WTC11 (cell line): Measurements from ENCODE around the gene SEPSECS. TPM values are rescaled to one million over a fixed set of nuclear protein-coding genes. Genes with fewer than 3 reads are reported as not detected.

Experiments
- ATAC-seq: fragments of 200-7000 bp; cut with Tn5 transposase; 2 replicates; pipeline ENCODE4 v1.10.0; 2021; ENCODE audit warnings: mild to moderate bottlenecking, moderate library complexity
- CTCF ChIA-PET: fragments of 300-600 bp; sonication (Branson Sonifier 250); formaldehyde crosslinking; loops from one replicate; lab custom pipeline; 2021; ENCODE audit warnings: antibody characterized with exemption; lab: Charles Lee
- POLR2A ChIA-PET: fragments of 350-600 bp; sonication (Branson Sonifier 250); formaldehyde crosslinking; loops from one replicate; lab custom pipeline; 2021; ENCODE audit warnings: antibody characterized with exemption; lab: Charles Lee
- DNase-seq: peaks from one replicate; pipeline ENCODE4 v3.0.0; 2021; ENCODE audit warnings: low spot score
- H3K27ac Mint-ChIP-seq: 2 replicates; pipeline ENCODE4 v1.8.0; 2021; ENCODE audit warnings: mixed read lengths
- H3K27me3 Mint-ChIP-seq: 2 replicates; pipeline ENCODE4 v1.8.0; 2021; ENCODE audit warnings: low read depth, mild to moderate bottlenecking, moderate library complexity, mixed read lengths
- H3K36me3 Mint-ChIP-seq: 2 replicates; pipeline ENCODE4 v1.8.0; 2021; ENCODE audit warnings: mixed read lengths
- H3K4me1 Mint-ChIP-seq: 2 replicates; pipeline ENCODE4 v1.8.0; 2022; ENCODE audit warnings: mixed read lengths
- H3K4me3 Mint-ChIP-seq: 2 replicates; pipeline ENCODE4 v1.8.0; 2021; ENCODE audit warnings: mild to moderate bottlenecking, moderate library complexity, mixed read lengths
- H3K9me3 Mint-ChIP-seq: 2 replicates; pipeline ENCODE4 v1.8.0; 2021; ENCODE audit warnings: mixed read lengths
- CREB1 ChIP-seq: sonication (generic); formaldehyde crosslinking; IDR thresholded peaks from 2 replicates; pipeline ENCODE4 v1.8.0; 2023; ENCODE audit warnings: mild to moderate bottlenecking, missing genetic modification reagents
- CREM ChIP-seq: sonication (generic); formaldehyde crosslinking; IDR thresholded peaks from 2 replicates; pipeline ENCODE4 v1.8.1; 2022; ENCODE audit warnings: mild to moderate bottlenecking, missing genetic modification reagents, moderate library complexity
- FOXP1 ChIP-seq: sonication (generic); formaldehyde crosslinking; IDR thresholded peaks from 2 replicates; pipeline ENCODE4 v1.8.0; 2022; ENCODE audit warnings: missing genetic modification reagents, mild to moderate bottlenecking, moderate library complexity, borderline replicate concordance
- GTF2I ChIP-seq: fragments of 250-450 bp; sonication (Bioruptor Pico); conservative IDR thresholded peaks from 2 replicates; pipeline ENCODE4 v1.4.0; 2021; ENCODE audit warnings: mild to moderate bottlenecking
- KAT7 ChIP-seq: sonication (generic); formaldehyde crosslinking; IDR thresholded peaks from 2 replicates; pipeline ENCODE4 v1.8.1; 2023; ENCODE audit warnings: missing genetic modification reagents, mild to moderate bottlenecking, borderline replicate concordance
- NFYB ChIP-seq: sonication (generic); formaldehyde crosslinking; conservative IDR thresholded peaks from 2 replicates; pipeline ENCODE4 v1.8.0; 2022; ENCODE audit warnings: low read depth, missing genetic modification reagents
- NR1H2 ChIP-seq: sonication (generic); formaldehyde crosslinking; IDR thresholded peaks from 2 replicates; pipeline ENCODE4 v1.9.0; 2021; ENCODE audit warnings: mild to moderate bottlenecking, moderate library complexity, missing genetic modification reagents
- NR2C2 ChIP-seq: sonication (generic); formaldehyde crosslinking; IDR thresholded peaks from 2 replicates; pipeline ENCODE4 v1.8.0; 2022; ENCODE audit warnings: mild to moderate bottlenecking, missing genetic modification reagents
- PRRX2 ChIP-seq: fragments of 250-450 bp; sonication (Bioruptor Pico); IDR thresholded peaks from 2 replicates; pipeline ENCODE4 v1.8.0; 2021; ENCODE audit warnings: mild to moderate bottlenecking
- TCF7 ChIP-seq: sonication (generic); formaldehyde crosslinking; IDR thresholded peaks from 2 replicates; pipeline ENCODE4 v1.8.0; 2022; ENCODE audit warnings: mild to moderate bottlenecking, low read depth, missing genetic modification reagents, moderate library complexity
- ZNF671 ChIP-seq: fragments of 250-450 bp; sonication (Bioruptor Pico); IDR thresholded peaks from 2 replicates; pipeline ENCODE4 v1.8.0; 2021; ENCODE audit warnings: mild to moderate bottlenecking
- total RNA-seq: library from RNA; stranded (reverse); gene quantifications from 3 replicates; pipeline ENCODE4 v1.2.3, GENCODE V29; 2021
- TF ChIP-seq, protein P1 (sequence below): sonication (generic); formaldehyde crosslinking; IDR thresholded peaks from 2 replicates; pipeline ENCODE4 v1.8.1; 2023; ENCODE audit warnings: mild to moderate bottlenecking, missing genetic modification reagents
- TF ChIP-seq, protein P2 (sequence below): fragments of 250-450 bp; sonication (Bioruptor Pico); IDR thresholded peaks from 2 replicates; pipeline ENCODE4 v1.9.0; 2021; ENCODE audit warnings: mild to moderate bottlenecking, borderline replicate concordance
- TF ChIP-seq, protein P3 (sequence below): fragments of 250-450 bp; sonication (Bioruptor Pico); IDR thresholded peaks from 2 replicates; pipeline ENCODE4 v1.9.0; 2021; ENCODE audit warnings: mild to moderate bottlenecking
- TF ChIP-seq, protein P4 (sequence below): sonication (generic); formaldehyde crosslinking; IDR thresholded peaks from 2 replicates; pipeline ENCODE4 v1.8.0; 2023; ENCODE audit warnings: missing genetic modification reagents, mild to moderate bottlenecking, borderline replicate concordance
- TF ChIP-seq, protein P5 (sequence below): sonication (generic); formaldehyde crosslinking; IDR thresholded peaks from 2 replicates; pipeline ENCODE4 v1.8.0; 2022; ENCODE audit warnings: mild to moderate bottlenecking, missing genetic modification reagents
- TF ChIP-seq, protein P6 (sequence below): sonication (generic); formaldehyde crosslinking; IDR thresholded peaks from 2 replicates; pipeline ENCODE4 v1.8.1; 2023; ENCODE audit warnings: mild to moderate bottlenecking, missing genetic modification reagents, moderate library complexity

The SEPSECS gene
- total RNA-seq, 1 experiment from 2014 or later = 6.2 TPM

DNA sequence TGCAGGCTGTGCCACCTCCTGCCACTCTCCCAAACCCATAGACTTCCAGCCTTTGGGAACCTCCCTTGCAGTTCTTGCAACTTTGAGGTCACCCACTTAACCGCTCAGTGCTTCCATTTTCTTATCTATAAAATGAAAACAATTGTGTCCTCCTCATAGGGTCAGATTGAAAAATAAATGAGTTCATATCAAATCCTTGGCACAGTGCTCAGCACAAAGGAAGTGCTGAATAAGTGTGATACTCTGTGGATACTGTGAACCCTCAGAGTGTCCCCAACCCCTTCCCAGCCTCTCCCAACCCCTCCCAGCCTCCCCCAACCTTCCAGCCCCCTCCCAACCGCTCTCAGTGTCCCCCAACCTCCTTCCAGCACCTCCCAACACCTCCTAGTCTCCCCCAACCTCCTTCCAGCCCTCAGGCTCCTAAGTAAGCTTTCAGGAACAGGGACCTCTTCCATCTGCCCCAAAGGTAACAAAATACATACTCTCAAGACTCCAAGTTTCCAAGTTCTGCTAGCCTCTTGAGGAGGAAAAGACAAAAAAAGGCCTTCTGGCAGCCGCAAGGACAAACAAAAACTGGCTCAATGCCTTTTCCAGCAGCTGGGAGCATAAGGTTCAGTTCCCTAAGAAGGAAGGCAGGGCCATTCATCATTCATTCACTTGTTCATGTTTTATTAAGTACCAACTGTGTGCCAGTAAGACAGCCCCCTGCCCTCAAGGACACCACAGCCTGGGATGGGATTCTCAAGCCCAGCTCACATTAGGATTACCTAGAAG is 83.4 kb downstream of the SEPSECS start:
- TF ChIP-seq FOXP1 (CRISPR knock-in tag) (no peak), NFYB (no peak), NR2C2 (CRISPR knock-in tag) (no peak), KAT7 (CRISPR knock-in tag) (no peak), CREB1 (CRISPR knock-in tag) (no peak), CREM (CRISPR knock-in tag) (no peak), TCF7 (CRISPR knock-in tag) (no peak), GTF2I (CRISPR knock-in tag) (no peak), NR1H2 (CRISPR knock-in tag) (no peak), ZNF671 (CRISPR knock-in tag) (no peak), PRRX2 (no peak)
- TF ChIP-seq, protein P1, sequence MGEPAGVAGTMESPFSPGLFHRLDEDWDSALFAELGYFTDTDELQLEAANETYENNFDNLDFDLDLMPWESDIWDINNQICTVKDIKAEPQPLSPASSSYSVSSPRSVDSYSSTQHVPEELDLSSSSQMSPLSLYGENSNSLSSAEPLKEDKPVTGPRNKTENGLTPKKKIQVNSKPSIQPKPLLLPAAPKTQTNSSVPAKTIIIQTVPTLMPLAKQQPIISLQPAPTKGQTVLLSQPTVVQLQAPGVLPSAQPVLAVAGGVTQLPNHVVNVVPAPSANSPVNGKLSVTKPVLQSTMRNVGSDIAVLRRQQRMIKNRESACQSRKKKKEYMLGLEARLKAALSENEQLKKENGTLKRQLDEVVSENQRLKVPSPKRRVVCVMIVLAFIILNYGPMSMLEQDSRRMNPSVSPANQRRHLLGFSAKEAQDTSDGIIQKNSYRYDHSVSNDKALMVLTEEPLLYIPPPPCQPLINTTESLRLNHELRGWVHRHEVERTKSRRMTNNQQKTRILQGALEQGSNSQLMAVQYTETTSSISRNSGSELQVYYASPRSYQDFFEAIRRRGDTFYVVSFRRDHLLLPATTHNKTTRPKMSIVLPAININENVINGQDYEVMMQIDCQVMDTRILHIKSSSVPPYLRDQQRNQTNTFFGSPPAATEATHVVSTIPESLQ (CRISPR knock-in tag) = no peak
- TF ChIP-seq, protein P2, sequence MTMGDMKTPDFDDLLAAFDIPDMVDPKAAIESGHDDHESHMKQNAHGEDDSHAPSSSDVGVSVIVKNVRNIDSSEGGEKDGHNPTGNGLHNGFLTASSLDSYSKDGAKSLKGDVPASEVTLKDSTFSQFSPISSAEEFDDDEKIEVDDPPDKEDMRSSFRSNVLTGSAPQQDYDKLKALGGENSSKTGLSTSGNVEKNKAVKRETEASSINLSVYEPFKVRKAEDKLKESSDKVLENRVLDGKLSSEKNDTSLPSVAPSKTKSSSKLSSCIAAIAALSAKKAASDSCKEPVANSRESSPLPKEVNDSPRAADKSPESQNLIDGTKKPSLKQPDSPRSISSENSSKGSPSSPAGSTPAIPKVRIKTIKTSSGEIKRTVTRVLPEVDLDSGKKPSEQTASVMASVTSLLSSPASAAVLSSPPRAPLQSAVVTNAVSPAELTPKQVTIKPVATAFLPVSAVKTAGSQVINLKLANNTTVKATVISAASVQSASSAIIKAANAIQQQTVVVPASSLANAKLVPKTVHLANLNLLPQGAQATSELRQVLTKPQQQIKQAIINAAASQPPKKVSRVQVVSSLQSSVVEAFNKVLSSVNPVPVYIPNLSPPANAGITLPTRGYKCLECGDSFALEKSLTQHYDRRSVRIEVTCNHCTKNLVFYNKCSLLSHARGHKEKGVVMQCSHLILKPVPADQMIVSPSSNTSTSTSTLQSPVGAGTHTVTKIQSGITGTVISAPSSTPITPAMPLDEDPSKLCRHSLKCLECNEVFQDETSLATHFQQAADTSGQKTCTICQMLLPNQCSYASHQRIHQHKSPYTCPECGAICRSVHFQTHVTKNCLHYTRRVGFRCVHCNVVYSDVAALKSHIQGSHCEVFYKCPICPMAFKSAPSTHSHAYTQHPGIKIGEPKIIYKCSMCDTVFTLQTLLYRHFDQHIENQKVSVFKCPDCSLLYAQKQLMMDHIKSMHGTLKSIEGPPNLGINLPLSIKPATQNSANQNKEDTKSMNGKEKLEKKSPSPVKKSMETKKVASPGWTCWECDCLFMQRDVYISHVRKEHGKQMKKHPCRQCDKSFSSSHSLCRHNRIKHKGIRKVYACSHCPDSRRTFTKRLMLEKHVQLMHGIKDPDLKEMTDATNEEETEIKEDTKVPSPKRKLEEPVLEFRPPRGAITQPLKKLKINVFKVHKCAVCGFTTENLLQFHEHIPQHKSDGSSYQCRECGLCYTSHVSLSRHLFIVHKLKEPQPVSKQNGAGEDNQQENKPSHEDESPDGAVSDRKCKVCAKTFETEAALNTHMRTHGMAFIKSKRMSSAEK (CRISPR knock-in tag) = no peak
- TF ChIP-seq, protein P3, sequence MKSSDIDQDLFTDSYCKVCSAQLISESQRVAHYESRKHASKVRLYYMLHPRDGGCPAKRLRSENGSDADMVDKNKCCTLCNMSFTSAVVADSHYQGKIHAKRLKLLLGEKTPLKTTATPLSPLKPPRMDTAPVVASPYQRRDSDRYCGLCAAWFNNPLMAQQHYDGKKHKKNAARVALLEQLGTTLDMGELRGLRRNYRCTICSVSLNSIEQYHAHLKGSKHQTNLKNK (CRISPR knock-in tag) = no peak
- TF ChIP-seq, protein P4, sequence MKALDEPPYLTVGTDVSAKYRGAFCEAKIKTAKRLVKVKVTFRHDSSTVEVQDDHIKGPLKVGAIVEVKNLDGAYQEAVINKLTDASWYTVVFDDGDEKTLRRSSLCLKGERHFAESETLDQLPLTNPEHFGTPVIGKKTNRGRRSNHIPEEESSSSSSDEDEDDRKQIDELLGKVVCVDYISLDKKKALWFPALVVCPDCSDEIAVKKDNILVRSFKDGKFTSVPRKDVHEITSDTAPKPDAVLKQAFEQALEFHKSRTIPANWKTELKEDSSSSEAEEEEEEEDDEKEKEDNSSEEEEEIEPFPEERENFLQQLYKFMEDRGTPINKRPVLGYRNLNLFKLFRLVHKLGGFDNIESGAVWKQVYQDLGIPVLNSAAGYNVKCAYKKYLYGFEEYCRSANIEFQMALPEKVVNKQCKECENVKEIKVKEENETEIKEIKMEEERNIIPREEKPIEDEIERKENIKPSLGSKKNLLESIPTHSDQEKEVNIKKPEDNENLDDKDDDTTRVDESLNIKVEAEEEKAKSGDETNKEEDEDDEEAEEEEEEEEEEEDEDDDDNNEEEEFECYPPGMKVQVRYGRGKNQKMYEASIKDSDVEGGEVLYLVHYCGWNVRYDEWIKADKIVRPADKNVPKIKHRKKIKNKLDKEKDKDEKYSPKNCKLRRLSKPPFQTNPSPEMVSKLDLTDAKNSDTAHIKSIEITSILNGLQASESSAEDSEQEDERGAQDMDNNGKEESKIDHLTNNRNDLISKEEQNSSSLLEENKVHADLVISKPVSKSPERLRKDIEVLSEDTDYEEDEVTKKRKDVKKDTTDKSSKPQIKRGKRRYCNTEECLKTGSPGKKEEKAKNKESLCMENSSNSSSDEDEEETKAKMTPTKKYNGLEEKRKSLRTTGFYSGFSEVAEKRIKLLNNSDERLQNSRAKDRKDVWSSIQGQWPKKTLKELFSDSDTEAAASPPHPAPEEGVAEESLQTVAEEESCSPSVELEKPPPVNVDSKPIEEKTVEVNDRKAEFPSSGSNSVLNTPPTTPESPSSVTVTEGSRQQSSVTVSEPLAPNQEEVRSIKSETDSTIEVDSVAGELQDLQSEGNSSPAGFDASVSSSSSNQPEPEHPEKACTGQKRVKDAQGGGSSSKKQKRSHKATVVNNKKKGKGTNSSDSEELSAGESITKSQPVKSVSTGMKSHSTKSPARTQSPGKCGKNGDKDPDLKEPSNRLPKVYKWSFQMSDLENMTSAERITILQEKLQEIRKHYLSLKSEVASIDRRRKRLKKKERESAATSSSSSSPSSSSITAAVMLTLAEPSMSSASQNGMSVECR (CRISPR knock-in tag) = no peak
- TF ChIP-seq, protein P5, sequence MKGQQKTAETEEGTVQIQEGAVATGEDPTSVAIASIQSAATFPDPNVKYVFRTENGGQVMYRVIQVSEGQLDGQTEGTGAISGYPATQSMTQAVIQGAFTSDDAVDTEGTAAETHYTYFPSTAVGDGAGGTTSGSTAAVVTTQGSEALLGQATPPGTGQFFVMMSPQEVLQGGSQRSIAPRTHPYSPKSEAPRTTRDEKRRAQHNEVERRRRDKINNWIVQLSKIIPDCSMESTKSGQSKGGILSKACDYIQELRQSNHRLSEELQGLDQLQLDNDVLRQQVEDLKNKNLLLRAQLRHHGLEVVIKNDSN (CRISPR knock-in tag) = no peak
- TF ChIP-seq, protein P6, sequence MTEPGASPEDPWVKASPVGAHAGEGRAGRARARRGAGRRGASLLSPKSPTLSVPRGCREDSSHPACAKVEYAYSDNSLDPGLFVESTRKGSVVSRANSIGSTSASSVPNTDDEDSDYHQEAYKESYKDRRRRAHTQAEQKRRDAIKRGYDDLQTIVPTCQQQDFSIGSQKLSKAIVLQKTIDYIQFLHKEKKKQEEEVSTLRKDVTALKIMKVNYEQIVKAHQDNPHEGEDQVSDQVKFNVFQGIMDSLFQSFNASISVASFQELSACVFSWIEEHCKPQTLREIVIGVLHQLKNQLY (CRISPR knock-in tag) = no peak
- peaks cover 31% of the 10 kb centered on the region for H3K9me3 Mint-ChIP-seq
- H3K4me1 Mint-ChIP-seq = peaks cover 9% of the 10 kb centered on the region
- H3K27ac Mint-ChIP-seq = no peak overlapping the region
- ChIA-PET POLR2A (no interaction called here), CTCF (no interaction called here)
- ATAC-seq (no peak), DNase-seq (no peak)
- H3K36me3 Mint-ChIP-seq = peaks cover 10% of the 10 kb centered on the region
- H3K4me3 Mint-ChIP-seq = no peak overlapping the region
- H3K27me3 Mint-ChIP-seq = peaks cover 3% of the 10 kb centered on the region; the same call in 1 of the 2 replicates
